ENCODE data around the gene PFDN1.

DNA sequence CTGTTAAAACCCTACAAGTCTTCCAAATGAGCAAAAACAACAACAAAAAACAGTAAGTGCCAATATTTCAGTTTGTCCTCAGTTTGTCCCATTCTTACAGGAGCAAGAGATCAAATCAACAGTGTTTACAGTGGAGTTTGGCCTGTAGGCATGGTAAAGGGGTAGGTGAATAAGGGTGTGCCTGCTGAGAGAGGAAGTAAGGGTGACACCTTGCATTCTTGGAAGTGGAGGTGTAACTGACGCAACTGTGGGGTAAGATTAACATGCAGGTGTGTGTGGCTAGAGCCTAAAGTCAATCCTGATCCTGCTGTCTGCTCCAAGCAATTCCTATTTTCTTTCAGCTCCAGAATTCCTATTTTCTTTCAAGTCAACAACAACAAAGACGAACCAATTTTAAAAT lies 43.4 kb downstream of the PFDN1 start:
- no peak for TF ChIP-seq EZH2phosphoT487 (IDR thresholded peaks at IDR 0.05; ENCODE audit: low read depth, severe bottlenecking, unreplicated experiment)
- TF ChIP-seq EZH2 (IDR thresholded peaks at IDR 0.05; ENCODE audit: borderline replicate concordance), result no peak
- TF ChIP-seq, protein P1, sequence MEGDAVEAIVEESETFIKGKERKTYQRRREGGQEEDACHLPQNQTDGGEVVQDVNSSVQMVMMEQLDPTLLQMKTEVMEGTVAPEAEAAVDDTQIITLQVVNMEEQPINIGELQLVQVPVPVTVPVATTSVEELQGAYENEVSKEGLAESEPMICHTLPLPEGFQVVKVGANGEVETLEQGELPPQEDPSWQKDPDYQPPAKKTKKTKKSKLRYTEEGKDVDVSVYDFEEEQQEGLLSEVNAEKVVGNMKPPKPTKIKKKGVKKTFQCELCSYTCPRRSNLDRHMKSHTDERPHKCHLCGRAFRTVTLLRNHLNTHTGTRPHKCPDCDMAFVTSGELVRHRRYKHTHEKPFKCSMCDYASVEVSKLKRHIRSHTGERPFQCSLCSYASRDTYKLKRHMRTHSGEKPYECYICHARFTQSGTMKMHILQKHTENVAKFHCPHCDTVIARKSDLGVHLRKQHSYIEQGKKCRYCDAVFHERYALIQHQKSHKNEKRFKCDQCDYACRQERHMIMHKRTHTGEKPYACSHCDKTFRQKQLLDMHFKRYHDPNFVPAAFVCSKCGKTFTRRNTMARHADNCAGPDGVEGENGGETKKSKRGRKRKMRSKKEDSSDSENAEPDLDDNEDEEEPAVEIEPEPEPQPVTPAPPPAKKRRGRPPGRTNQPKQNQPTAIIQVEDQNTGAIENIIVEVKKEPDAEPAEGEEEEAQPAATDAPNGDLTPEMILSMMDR (IDR thresholded peaks at IDR 0.05; ENCODE audit: poor library complexity), result no peak

All from hepatocyte (in vitro differentiated cells).